Muscle of arm (tissue), 12 donors: ENCODE measurements around the gene PCGF2. TPM values are rescaled to one million over a fixed set of nuclear protein-coding genes. Genes with fewer than 3 reads are reported as not detected.
"Not testable (repeated sequence)": the region's sequence is repeated elsewhere in the genome, so short reads cannot be mapped to it uniquely, and the experiment has no call there.

ENCODE experiments used
- DNase-seq: peaks from one replicate; pipeline ENCODE4 v3.0.0-alpha.2; 2013
- polyA plus RNA-seq, 12 donors: library from polyadenylated mRNA; unstranded; fragments of 120-200 nt; gene quantifications; one replicate each; pipeline ENCODE4 v1.2.1, GENCODE V29; 2013; ENCODE audit not compliant: insufficient read length in 12 of 12

The PCGF2 gene
- polyA plus RNA-seq, 12 donors = 23.9 to 65.8 (median 30.2) TPM; not detected in 1

DNA sequence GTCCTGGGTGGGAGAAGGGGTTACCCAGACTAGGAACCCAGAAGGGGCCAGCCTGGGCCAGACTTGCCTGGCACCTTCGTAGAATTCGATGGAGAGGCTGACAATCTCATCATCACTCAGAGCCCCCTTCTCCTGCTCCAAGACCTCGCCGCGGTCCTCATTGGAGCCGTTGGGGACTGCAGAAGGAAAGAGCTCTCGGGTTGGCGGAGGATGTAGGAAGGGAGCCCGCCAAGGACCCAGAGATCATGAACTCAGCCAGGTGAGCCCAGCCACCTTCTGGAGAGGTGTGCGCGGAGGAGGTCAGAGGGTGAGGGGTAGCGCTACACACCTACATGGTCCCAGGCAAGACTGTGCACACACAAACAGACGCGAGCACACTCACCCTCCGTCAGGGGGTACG lies 9.4 kb downstream of the PCGF2 start:
- DNase-seq = no peak

DNA sequence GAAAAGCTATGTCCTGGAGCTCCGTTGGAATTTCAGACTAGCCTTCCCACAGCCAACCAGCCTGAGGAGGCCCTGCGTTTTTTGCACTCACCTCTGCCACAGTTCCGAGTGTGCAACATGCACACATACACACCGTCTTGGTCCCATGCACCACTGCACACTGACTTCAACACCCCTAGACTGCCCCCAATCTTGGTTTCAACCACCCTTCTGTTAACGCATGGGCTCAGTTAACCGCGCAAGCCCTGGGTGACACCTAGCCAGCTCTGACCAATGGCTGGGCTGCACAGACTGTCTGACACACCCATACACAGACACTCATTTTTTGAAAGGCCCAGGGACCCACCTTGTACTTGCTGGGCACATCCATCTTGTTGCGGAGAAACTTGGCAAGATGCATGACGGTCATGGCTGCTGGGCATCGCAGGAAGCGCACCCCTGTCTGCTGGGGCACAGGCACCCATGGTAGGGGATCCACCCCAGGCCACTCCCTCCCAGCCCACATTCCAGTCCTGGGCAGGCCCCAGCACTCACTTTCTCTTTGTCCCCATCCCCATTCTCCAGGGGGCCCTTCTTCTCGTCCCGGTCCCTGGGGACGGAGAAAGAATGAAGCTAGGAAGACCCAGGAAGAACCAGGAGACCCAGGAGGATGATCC lies 10.0 kb downstream of the PCGF2 start:
- no peak for DNase-seq

DNA sequence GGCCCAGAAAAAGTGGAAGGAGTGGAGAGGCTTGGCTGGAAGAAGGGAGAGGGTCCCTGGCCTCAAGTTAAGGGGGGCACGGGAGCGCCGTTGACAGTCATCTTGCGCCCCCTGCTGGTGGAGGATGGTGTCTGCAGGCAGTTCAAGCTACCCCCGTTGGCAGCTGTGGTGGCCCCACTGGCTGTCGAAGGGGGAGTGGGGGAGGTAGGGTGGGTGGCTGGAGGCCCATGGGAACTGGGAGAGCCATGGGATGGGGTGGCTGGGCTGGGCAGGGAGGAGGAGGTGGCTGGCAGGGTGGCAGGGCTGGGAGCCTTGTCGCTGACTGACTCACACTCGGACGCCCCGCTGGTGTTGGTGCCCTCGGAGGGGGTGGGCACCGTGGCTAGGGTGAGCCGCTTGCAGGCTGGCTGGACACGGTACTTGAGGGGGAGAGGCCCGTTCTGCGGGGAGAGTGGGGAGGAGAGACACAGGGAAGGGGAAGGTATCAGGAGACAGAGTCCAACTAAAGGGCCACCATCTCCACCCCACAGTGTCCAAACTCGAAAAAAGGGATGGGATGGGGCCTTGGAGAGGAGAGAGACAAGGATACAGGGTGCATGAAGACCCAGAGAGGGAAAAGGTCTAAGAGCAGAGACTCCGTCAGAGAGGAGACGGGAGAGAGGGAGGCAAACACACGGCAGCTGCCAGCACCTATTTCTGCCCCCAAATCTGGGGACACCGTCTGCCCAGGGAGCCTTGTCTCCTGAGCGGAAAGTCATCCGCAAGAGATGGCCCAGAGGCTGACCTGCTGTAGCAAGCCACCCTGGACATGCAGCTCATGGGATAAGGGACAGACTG lies 12.8 kb downstream of the PCGF2 start:
- no peak for DNase-seq

DNA sequence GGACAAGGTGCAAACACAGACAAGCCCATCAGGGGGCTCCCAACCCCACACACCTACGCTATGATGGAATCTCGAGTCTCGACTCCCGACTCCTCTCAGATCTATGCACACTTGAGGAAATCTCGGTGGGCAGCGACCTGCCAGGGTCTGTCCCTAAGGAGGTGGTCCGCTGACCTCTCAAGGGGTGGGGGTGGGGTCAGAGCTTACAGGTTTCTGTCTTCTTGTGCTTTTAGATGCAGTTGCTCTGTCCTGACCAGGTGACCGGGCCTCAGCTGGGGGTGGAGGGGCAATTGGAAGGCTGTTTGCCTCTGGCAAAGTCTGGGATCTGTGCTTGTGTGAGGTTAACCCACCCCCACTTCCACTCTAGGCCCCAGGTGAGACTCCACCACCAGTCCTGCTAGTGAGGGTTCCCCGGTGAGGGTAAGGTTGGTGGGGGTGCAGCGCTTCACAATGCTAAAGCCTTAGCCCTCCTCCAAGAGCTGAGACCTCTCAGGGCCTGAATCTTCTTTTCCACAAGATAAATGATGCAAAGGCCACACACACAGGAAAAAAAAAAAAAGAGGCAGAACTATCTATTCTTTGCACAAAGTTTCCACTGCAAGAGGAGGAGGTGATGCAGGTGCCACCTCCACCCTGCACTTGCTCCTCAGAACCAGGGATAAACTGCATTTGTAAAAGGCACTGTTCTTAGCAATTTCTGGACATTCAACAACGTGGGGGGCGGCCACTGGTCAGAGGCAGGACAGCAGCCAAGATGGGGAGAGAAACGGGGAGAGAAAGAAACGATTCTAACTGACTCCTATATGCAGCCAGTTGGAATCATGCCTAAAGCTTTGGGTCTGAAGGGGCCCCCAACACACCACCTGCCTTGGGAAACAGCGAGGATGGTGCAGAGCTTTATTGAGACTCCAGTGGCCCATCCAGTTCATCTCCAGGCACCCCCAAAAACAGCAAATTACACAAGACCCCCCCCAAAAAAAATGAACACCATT lies 13.9 kb downstream of the PCGF2 start:
- no peak for DNase-seq

DNA sequence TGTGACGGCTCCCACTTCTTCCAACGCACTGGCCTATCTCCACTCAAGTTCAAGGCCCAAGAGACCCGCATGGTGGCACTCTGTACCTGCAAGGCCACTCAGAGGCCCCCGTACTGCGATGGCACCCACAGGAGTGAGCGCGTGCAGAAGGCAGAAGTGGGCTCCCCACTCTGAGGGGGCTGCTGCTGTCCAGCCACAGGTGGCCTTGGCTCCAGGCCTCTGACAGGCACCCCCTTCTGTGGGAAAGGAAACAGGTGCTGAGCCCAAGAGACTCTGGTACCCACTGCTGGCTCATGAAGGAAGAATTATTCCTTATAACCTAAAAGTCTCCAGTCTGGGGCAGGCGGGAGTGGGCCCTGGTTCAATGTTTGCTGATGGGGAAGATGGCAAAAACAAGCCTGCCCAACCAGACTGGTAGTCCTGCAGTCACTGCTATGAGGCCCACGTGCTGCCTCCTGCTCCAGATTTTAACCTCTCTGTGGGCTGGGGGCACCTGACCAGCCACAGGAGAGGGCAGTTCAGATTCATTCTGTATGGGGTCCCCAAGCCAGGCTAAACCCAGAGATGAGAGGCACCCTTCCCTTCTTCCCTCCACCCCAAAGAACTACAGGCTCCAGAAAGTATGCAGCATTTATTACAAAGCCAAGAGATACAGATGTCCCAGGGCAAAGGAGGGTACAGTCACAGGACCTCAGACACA lies 14.7 kb downstream of the PCGF2 start:
- no peak for DNase-seq

DNA sequence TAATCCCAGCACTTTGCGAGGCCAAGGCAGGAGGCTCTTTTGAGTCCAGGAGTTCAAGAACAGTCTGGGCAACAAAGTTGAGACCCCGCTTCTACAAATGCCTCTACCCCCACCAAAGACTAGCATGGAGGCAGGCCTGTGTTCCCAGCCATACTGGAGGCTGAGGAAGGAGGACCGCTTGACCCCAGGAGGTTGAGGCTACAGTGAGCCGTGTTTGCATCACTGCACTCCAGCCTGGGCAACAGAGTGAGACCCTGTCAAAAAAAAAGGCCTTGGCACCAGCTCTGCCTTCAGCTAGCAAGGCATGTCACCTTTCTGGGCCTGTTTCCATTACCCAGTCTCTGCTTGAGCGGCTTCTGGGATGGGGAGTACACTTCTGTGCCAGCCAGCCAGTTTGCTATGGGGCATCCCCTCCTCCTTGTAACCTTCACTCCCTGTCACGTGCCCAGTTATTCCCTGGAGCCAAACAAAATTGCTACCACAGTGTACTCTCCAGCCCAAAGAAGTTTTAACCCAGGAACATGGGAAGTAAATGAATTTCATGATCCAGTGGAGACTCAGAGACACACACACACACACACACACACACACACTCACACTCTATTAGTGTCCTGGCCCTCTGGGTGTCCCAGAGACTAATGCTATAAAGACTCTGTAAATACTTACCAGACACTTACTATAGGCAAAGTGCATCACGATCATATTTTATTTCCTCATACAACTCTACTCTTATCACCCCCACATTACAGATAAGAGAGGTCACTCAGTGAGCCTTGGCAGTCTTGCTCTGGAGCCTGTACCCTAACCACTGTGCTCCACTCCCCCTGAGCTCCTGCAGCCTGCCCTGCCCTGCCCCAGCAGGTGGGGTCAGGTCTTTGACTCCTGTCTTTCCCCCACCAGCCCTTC lies 15.5 kb downstream of the PCGF2 start:
- no peak for DNase-seq

DNA sequence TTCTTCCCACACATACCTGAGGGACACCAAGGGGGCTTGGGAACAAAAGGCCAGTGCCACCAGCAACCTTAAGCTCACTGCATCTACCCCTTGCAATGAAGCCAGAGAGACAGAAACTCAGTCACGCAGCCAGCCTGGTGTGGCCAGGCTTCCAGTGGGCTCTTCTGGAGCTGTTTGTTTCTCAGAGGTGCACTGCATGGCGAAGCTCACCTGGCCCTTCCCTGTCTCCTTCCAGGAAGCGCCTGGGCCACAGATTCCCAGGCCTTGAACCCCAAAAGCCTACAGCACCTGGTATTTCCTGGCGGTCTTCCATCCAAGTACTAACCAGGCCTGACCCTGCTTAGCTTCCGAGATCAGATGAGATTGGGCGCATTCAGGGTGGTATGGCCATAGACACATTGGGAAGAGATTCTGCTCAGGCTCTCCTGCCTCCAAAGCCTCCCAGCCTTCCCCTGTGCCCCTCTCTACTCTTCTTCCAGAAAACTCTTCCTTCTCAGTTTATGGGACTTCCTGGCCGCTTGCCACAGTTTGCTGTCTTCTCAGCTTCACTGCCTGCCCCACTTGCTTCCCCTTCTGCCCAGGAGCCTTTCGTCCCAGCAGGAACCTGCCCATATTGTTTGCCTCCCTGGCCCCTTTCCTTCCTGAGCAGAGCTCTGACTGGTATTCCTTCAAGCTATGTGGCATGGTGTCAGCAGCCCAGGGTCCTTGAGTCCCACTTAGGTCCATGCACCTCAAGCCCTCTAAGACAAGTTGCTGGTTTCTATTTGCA lies 16.4 kb downstream of the PCGF2 start:
- no peak for DNase-seq

DNA sequence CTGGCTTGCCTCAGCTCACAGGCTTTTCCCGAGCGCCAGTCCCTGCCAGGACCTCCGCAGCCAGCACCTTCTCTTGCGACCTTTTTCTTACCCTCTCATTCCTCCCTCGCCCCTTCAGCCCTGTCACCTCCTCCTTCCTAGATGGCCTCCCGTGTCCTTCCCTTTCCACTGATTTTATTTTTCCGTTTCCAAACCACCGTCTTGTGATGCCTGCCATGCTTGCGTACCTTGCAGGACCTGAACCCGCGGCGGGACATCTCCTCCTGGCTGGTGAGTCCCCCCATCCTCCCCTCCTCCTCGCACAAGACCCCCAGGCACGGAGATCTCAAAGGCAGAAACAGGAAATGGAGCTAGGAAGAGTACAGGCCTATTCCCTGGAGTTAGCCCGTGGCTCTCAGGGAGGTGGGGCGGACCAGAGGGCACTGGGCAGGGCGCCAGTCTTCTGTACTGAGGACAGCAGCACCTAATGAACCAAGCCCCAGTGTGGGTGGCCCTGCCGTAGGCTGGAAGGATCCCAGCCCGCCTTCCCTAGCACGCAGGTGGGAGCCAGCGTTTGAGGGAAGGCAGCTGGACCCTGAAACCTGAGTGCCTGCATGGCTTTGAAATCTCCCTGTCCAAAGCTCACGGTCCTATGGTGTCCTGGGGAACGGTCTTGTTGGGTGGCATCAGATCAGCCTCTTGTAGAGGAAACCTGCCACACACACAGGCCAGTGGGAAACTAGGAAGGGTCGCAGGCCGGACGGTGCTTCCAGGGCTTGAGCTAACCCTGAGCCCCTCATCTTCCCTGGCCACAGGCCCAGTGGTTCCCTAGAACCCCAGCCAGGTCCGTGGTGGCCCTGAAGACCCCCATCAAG lies 17.4 kb downstream of the PCGF2 start:
- DNase-seq = no peak

DNA sequence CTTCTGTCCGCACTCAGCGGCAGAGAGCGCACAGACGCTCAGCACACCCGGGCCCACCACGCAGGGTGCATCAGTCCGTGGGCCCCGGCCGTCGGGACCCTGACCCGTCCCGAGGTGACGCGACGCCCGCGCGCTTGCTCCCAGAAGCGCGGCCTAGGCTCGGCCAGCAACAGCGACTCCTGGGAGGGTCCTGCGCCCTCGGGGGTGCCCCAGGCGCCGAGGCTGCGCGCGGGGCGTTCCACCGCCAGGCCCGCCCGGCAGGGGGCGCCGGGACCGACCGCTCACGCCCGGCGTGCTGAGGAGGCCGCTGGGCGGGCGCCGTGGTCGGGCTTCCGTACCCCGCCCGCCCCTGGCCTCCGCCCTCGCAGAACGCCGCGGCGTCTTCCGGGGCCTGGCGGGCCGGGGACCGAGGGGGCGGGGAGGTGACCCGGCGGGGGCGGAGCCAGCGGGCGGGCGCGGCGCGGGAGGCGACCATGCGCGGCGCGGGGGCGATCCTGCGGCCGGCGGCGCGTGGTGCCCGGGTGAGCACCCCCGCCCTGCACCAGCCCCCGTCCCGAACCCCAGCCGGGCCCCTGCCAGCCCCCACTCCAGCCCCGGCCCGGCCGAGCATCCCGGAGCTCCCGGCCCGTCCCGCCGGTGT lies 18.1 kb downstream of the PCGF2 start, which contains the start of gene CISD3:
TSS of gene CISD3 (plus strand) at position 456 of the 640 bp plus-strand sequence. CDS start at position 474, 18 bp downstream.
- DNase-seq = peak; percentile 78

DNA sequence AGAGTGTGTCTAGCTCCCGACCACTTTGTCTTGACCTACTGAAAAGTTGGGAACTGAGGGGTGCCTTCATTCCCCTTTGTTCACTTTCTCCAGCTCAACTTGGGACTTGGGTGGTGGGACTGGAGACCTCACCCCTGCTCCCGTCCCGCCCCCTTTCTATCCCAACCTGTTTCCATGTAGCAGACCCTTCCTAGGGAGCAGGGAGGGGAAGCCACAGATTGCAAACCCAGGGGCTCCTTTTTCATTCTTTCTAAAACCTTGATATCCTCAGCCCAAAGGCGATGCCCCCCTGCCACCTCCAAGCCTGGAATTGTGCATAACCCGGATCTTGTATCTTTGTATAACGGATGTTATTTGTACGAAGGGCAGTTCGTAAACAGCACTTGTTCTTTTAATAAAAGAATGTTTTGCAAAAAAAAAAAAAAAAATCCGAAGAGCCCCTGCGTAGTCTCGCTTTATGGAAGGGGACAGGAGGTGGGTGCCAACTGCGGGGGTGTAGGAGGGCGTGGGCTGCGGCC lies 18.7 kb downstream of the PCGF2 start:
- no peak for DNase-seq

DNA sequence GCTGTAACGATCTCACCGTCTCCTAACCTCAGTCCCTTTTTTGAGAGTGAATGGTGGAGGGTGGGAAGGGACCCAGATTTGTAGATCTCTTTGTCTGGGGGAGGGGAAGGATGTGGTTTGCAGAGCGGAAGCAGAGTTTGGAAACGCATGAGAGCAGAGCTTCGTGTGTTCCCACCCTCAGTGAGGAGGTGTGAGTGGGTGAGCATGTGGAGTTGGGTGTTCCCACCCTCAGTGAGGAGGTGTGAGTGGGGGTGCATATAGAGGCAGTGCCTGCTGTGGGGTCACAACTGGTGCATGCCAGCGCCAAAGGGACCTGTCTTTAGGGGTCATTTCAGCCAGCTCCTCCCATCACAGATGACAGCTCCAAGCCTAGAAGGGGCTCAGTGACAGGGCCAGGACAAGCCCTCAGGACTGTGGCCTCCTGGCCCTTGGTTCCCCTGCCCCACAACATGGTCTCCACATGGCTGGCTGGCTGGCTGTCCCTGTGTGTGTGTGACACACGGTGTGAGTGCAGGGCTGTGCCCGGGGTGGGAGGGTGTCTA lies 19.8 kb downstream of the PCGF2 start:
- no peak for DNase-seq

DNA sequence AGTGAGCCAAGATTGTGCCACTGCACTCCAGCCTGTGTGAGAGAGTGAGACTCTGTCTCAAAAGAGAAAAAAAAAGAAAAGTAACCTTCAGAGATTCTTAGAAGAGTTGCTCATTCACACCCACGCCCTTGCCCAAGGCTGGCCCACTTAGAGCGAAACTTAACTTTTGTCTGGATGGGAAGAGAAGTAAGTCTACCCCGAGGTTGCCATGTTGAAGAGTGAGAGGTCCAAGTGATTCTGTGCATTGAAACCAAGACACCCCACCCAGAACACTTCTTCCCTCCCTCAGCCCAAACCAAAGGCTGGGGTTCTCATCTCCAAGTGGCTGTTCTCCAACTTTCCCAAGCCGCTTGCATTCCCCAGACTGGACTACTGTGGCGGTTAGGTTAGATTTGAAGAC lies 20.4 kb downstream of the PCGF2 start:
- DNase-seq = no peak

DNA sequence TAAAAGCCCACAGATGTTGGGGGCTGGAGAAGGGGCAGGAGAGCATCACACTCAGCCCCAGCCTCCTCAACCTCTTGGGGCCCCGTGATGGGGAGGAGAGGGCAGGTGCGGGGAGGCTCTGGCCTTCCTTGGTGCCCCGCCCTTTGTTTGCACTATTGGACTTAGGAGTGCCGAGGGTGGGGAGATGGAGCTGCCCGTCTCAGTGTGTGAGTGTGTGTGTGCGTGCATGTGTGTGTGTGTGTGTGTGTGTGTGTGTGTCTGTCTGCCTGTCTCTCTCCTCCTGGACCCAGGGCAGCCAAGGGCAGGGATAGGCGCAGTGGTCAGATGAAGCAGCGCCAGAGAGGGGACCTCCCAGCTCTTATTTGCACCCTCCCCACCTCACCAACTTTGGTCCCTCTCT lies 22.0 kb downstream of the PCGF2 start:
- not testable (repeated sequence) for DNase-seq

DNA sequence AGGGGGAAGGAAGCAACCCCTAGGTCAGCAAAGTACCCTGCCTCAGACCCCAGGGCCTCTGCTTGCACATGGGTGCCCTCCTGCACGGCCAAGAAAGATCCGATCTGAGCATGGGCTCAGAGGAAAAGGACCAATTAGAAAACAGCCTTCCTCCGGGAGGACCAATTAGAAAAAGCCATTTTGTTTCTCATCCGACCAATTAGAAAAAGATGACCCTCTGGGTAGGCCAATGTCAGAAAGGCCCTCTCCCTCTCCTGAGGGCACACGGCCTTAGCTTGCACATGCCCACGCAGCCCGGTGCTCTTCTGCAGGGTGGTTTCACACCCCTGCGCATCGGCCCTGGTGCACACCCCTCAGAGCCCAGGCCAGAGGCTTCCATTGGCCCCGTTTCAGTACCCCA lies 23.1 kb downstream of the PCGF2 start:
- DNase-seq = no peak

DNA sequence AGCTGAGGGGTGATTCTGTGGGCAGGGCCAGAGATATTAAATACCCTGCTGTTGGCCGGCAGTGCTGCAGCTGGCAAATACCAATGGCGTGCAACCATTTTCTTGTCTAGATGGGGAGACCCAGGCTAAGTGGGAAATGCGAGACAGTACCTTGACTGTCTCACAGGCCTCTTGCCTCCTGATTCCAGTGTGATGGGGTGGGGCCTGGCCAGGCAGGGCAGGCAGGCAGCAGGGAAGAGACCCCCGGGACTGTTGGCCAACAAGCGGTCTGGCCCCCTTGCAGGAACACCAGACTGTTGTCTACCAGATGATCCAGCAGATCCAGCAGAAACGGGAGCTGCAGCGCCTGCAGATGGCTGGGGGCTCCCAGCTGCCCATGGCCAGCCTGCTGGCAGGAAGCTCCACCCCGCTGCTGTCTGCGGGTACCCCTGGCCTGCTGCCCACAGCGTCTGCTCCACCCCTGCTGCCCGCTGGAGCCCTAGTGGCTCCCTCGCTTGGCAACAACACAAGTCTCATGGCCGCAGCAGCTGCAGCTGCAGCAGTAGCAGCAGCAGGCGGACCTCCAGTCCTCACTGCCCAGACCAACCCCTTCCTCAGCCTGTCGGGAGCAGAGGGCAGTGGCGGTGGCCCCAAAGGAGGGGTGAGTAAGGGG lies 23.7 kb downstream of the PCGF2 start:
- no peak for DNase-seq

DNA sequence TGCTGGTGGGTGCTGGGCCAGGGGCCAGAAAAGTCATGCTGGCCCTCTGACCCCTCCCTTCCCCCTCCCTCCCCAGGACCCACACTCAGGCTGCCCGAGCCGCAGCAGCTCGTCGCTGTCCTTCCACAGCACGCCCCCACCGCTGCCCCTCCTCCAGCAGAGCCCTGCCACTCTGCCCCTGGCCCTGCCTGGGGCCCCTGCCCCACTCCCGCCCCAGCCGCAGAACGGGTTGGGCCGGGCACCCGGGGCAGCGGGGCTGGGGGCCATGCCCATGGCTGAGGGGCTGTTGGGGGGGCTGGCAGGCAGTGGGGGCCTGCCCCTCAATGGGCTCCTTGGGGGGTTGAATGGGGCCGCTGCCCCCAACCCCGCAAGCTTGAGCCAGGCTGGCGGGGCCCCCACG lies 26.3 kb downstream of the PCGF2 start:
- DNase-seq = no peak

DNA sequence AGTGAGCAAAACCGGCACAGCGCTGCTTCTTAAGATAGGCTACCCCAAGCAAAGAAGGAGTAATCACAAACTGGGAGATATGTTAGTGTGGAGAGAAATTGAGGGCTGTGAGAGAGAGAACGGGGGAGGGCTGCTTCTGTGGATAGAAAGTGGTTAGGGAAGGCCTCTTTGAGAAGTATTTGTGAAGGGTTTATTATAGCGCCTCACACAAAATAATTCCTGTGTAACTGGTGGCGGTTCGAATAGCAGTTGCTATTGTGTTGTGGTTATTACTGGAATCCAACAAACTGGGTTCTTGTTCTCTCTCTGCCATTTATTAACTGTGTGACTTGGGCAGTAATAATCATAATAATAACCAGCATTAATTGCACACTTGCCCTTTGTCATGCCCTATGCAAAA lies 27.2 kb downstream of the PCGF2 start:
- DNase-seq = no peak
